Activated T-cell treated with anti-CD3 and anti-CD28 coated beads, Interleukin-2, amount 50 U/mL, for 72 hours (primary cell): ENCODE results near the gene ADORA2A. TPM values are rescaled to one million over a fixed set of nuclear protein-coding genes. Genes with fewer than 3 reads are reported as not detected.

Experiments
- ATAC-seq, 2 donors: fragments of 150-1000 bp; cut with Tn5 transposase; replicated peaks in 1 of 2; 2 replicates each; pipeline ENCODE4 v1.10.0; 2021; ENCODE audit warnings: moderate library complexity in 2 of 2, mild to moderate bottlenecking in 1 of 2
- DNase-seq, 2 donors: peaks; one replicate each; pipeline ENCODE4 v3.0.0; 2021 to 2022; ENCODE audit warnings: mixed read lengths in 1 of 2
- H3K27ac Mint-ChIP-seq: one replicate; pipeline ENCODE4 v1.8.0; 2022; ENCODE audit warnings: mild to moderate bottlenecking, moderate library complexity, mixed read lengths
- H3K27me3 Mint-ChIP-seq: one replicate; pipeline ENCODE4 v1.8.0; 2022; ENCODE audit warnings: low read depth, mixed read lengths
- H3K36me3 Mint-ChIP-seq, 2 donors: one replicate each; pipeline ENCODE4 v1.8.0; 2022; ENCODE audit warnings: mixed read lengths in 2 of 2, mild to moderate bottlenecking in 1 of 2; ENCODE audit not compliant: insufficient read depth in 2 of 2
- H3K4me1 Mint-ChIP-seq: one replicate; pipeline ENCODE4 v1.8.0; 2022; ENCODE audit warnings: low read depth, mixed read lengths
- H3K4me3 Mint-ChIP-seq, 2 donors: one replicate each; pipeline ENCODE4 v1.8.0; 2022; ENCODE audit warnings: mild to moderate bottlenecking in 2 of 2, mixed read lengths in 2 of 2, moderate library complexity in 2 of 2
- H3K9me3 Mint-ChIP-seq, 2 donors: one replicate each; pipeline ENCODE4 v1.8.0; 2022; ENCODE audit warnings: mixed read lengths in 2 of 2
- total RNA-seq, 2 donors: library from RNA; stranded (reverse); gene quantifications; one replicate each; pipeline ENCODE4 v1.2.3, GENCODE V29; 2022

The ADORA2A gene
- total RNA-seq, 2 donors from 2014 or later = 34.6 to 41.2 TPM

DNA sequence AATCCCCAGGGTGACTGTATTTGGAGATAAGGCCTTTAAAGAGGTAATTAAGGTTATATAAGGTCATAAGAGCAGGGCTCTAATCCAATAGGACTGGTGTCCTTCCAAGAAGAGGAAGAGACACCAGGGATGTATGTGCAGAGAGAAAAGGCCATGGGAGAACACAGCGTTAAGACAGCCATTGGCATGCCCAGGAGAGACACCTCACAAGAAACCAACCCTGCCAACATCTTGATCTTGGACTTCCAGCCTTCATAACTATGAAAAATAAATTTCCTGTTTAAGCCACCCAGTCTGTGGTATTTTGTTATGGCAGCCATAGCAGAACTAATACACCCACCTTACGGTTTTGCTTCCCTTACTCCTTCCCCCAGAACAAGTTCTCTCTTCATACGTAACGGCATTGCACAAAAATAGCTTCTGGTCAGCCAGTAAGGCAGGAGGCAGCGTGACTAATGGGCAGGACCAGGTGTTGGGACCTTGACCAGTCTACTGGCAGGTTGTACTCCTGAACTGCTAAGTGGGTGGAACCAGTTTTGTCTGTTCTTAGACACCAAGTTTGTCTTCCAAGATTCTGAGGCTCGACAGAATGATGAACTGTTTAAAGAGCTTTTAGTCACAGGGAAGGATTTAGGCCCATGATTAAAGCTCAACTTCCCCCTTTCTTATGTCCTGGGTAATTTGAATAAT, 35.8 kb downstream of the ADORA2A start:
- Mint-ChIP-seq H3K36me3 (peaks cover 0 to 3% of the 10 kb centered on the region in 2 donors), H3K4me1 (peaks cover 24% of the 10 kb centered on the region), H3K4me3 (no peak overlapping the region), H3K27me3 (no peaks in the 10 kb centered on the region), H3K27ac (no peak overlapping the region), H3K9me3 (no peaks in the 10 kb centered on the region)
- DNase-seq (no peak), ATAC-seq (no peak)

GRCh38 chr22:24465566-24465965, 38.2 kb downstream of the ADORA2A start:
- DNase-seq (no peak), ATAC-seq (no peak)
- Mint-ChIP-seq H3K36me3 (peaks cover 0 to 3% of the 10 kb centered on the region in 2 donors), H3K4me1 (peaks cover 14% of the 10 kb centered on the region), H3K9me3 (no peaks in the 10 kb centered on the region), H3K4me3 (no peak overlapping the region), H3K27ac (no peak overlapping the region), H3K27me3 (no peaks in the 10 kb centered on the region)

DNA sequence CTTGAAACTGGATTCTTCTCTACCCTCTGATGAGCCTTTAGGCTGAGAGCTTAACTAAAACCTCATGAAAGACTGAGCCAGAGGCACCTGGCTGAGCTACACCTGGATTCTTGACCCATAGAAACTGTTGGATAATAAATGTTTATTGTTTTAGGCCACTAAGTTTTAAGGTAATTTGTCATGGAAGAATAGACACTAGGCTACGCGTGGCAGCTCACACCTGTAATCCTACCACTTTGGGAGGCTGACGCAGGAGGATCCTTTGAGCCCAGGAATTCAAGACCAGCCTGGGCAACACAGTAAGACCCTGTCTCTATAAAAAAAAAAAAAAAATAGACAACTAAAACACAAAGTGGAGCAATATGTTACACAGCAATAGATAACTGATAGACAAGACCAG, 38.6 kb downstream of the ADORA2A start:
- Mint-ChIP-seq H3K9me3 (no peaks in the 10 kb centered on the region), H3K27me3 (no peaks in the 10 kb centered on the region), H3K27ac (no peak overlapping the region), H3K36me3 (peaks cover 0 to 3% of the 10 kb centered on the region in 2 donors), H3K4me1 (peaks cover 10% of the 10 kb centered on the region), H3K4me3 (no peak overlapping the region)
- no peak for DNase-seq
- ATAC-seq = no peak

DNA sequence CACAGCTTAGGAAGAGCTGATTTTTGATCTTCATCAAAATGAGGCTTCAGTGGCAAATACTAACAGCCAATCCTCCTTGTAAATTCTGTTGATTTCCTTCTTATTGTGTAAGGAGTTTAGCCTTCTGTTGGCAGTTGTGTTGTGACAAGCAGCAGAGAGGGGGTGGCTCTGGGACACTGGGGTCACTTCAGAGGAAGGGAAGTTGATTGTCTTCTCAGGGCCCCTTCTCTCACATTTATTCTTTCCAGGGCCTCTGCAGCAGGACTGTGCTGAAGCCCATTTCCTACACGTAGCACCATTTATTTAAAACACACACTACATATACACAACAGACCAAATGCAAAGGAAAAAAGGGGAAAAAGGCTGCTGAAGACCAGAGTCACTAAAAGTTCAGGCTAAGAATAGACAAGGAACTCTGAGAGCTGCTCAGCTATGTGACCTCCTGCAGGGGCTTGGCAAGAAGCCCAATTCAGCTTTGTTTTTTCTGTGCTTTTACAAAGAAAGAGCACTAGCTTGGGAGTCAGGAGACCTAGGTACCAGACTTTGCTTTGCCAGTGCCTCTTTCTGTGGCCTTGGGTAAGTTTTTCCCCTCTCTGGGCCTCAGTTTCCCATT, 39.4 kb downstream of the ADORA2A start:
- Mint-ChIP-seq H3K4me1 (peaks cover 7% of the 10 kb centered on the region), H3K9me3 (no peaks in the 10 kb centered on the region), H3K36me3 (peaks cover 0 to 3% of the 10 kb centered on the region in 2 donors), H3K4me3 (no peak overlapping the region), H3K27ac (no peak overlapping the region), H3K27me3 (no peaks in the 10 kb centered on the region)
- DNase-seq (no peak), ATAC-seq (no peak)

DNA sequence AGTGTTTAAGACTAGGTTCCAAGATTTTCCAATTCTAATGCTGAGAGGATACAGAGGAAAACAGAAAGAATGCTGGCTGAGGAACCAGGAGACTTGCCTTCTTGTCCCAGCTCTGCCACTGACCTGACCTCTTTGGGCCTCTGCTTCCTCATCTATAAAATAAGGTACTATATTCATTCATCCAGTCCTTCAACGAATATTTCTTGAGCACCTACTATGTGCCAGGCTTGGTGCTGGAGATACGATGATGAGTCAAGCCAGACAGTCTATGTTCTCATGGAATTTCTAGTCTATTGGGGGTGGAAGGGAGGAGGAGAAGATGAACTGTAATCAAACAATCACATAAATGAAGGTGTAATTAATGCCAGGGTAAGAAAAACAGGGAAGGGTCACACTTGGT, 39.9 kb downstream of the ADORA2A start:
- Mint-ChIP-seq H3K4me1 (peaks cover 7% of the 10 kb centered on the region), H3K9me3 (no peaks in the 10 kb centered on the region), H3K27me3 (no peaks in the 10 kb centered on the region), H3K4me3 (no peak overlapping the region), H3K36me3 (peaks cover 0 to 3% of the 10 kb centered on the region in 2 donors), H3K27ac (no peak overlapping the region)
- ATAC-seq = no peak
- no peak for DNase-seq

DNA sequence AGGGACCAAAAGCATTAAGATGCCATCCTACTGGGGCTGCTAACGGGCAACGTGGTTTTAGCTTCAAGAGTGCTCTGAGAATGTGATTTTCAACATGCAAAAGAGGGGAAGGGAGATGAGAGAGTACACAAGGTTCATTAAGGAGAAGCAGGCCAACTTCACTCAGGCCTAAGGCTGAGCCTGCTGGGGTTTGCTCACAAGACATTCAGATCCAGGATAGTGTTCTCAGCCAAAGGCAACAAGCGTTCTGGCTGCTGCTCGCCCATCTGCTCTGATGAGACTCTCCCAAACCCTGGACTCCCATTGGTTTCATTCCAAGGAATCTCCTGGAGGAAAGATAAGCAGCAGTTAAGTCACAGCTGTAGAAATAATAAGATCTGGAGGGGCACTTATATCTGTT, 44.2 kb downstream of the ADORA2A start:
- Mint-ChIP-seq H3K4me3 (no peak overlapping the region), H3K27me3 (no peaks in the 10 kb centered on the region), H3K4me1 (no peaks in the 10 kb centered on the region), H3K36me3 (no peaks in the 10 kb centered on the region), H3K9me3 (no peaks in the 10 kb centered on the region), H3K27ac (no peak overlapping the region)
- no peak for DNase-seq
- no peak for ATAC-seq

DNA sequence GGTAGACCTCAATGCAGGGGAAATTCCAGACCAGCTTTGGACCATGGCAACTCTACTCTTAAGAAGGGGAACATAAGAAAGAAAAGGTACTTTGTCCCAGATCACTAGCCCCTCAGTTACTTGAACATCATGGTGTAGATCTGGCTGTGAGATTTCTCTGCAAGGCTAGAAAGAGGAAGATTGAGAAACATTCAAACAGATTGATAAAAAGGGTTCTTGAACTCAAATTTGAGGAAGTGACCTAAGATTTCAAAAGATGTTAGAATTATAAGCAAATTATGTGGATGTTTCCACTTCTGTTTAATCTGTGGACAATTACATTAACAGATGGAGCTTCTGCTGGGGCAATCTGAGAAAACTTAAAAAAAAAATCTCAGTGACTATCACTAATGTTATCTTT, 45.9 kb downstream of the ADORA2A start:
- Mint-ChIP-seq H3K4me3 (no peak overlapping the region), H3K4me1 (no peaks in the 10 kb centered on the region), H3K36me3 (no peaks in the 10 kb centered on the region), H3K9me3 (no peaks in the 10 kb centered on the region), H3K27ac (no peak overlapping the region), H3K27me3 (no peaks in the 10 kb centered on the region)
- no peak for DNase-seq
- no peak for ATAC-seq

- Mint-ChIP-seq H3K36me3 (no peaks in the 10 kb centered on the region), H3K27ac (no peak overlapping the region), H3K4me3 (no peak overlapping the region), H3K4me1 (no peaks in the 10 kb centered on the region), H3K27me3 (no peaks in the 10 kb centered on the region), H3K9me3 (no peaks in the 10 kb centered on the region)
- ATAC-seq (no peak), DNase-seq (no peak)
Observed at GRCh38 chr22:24474221-24474620, 46.8 kb downstream of the ADORA2A start.

GRCh38 chr22:24474649-24475255, 47.4 kb downstream of the ADORA2A start:
- Mint-ChIP-seq H3K36me3 (no peaks in the 10 kb centered on the region), H3K4me3 (no peak overlapping the region), H3K27me3 (no peaks in the 10 kb centered on the region), H3K4me1 (no peaks in the 10 kb centered on the region), H3K27ac (no peak overlapping the region), H3K9me3 (no peaks in the 10 kb centered on the region)
- no peak for DNase-seq
- no peak for ATAC-seq

DNA sequence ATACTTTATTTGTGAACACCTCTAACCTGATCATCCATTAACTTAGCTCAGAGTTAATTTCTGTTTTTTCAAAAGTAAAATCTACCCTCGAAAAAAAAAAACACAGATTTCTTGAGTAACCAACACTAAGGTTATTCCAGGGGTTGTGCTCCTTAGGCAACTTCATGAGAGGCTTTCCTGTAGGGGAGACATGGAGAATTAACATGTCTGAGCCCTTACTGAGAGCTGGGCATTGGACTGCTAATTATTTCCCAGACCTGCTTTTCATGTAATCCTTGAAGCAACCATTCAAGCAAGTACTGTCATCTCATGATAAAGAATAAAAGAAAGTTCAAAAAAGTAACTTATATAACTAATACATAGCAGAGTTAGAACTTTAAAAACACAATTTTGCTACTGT, 54.2 kb downstream of the ADORA2A start:
- DNase-seq (no peak), ATAC-seq (no peak)
- no peaks in the 10 kb centered on the region for H3K36me3 Mint-ChIP-seq
- no peak overlapping the region for H3K4me3 Mint-ChIP-seq
- peaks cover 28% of the 10 kb centered on the region for H3K4me1 Mint-ChIP-seq
- H3K9me3 Mint-ChIP-seq = no peaks in the 10 kb centered on the region
- peaks cover 8% of the 10 kb centered on the region for H3K27me3 Mint-ChIP-seq
- H3K27ac Mint-ChIP-seq = no peak overlapping the region

DNA sequence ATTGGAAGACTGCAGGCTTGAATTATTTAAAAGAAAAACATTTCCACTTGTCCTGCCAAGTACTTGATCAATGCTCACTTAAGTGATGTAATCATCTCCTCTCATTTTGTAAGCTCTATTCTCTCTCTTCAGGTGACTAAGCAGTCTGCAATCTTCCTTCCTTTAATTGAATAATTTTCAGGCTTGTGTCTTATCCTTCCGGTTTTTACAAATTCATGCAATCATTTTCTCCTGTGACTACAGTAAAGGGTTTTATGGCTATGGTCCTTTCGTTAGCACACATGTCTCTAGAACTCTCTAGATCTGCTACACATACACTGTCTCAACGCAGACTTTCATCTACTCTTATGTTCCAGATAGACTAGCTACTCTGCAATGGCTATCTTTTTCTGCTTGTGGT, 55.2 kb downstream of the ADORA2A start:
- DNase-seq (no peak), ATAC-seq (no peak)
- peaks cover 8% of the 10 kb centered on the region for H3K27me3 Mint-ChIP-seq
- no peaks in the 10 kb centered on the region for H3K9me3 Mint-ChIP-seq
- peak overlapping the region in 1 of 2 donors; percentile 35 for H3K4me3 Mint-ChIP-seq
- H3K27ac Mint-ChIP-seq = peak overlapping the region; percentile 44
- peaks cover 36% of the 10 kb centered on the region for H3K4me1 Mint-ChIP-seq
- H3K36me3 Mint-ChIP-seq = no peaks in the 10 kb centered on the region

DNA sequence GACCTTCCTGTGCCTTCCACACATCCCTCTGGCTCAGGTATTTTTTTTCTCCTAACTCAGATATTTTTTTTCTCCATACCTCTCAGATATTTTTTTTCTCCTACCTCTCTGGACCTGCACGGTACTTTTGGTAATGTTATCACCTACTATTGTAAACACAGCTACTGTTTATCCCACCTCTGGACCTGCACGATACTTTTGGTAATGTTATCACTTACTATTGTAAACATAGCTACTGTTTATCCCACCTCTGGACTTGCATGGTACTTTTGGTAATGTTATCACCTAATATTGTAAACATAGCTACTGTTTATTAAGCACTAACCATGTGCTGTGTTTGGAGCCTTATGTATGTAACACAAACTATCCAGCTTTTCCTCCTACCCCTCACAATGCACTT, 55.6 kb downstream of the ADORA2A start:
- no peak for DNase-seq
- Mint-ChIP-seq H3K4me1 (peaks cover 36% of the 10 kb centered on the region), H3K9me3 (no peaks in the 10 kb centered on the region), H3K27ac (no peak overlapping the region), H3K27me3 (peaks cover 8% of the 10 kb centered on the region), H3K36me3 (no peaks in the 10 kb centered on the region), H3K4me3 (peak overlapping the region in 1 of 2 donors; percentile 5)
- no peak for ATAC-seq

DNA sequence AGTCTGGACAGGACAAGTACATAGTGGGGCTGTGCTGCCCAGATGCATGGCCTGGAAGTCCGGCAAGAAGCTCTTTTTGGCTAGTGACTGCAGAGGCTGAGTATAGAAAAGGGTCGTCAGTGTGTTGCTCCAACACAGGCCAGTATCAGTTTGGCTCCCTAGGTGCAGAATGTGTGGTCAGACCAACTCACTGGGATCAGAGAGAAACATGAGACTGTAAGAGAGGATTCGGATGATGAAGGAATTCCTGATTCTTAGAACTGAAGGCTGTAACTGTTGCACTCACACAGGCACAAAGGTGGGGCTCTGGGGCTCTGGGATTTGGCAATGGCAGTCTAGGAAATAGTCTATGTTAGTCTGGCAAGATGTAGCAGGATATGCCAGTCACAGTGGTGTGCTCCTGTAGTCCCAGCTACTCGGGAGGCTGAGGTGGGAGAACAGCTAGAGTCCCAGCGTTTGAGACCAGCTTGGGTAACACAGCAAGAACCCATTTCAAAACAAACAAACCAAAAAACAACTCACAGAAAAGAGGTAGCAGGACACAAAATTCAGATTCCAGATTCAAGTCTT, 56.7 kb downstream of the ADORA2A start:
- DNase-seq = no peak
- Mint-ChIP-seq H3K9me3 (no peaks in the 10 kb centered on the region), H3K4me3 (no peak overlapping the region), H3K36me3 (no peaks in the 10 kb centered on the region), H3K27ac (no peak overlapping the region), H3K4me1 (peaks cover 36% of the 10 kb centered on the region), H3K27me3 (peaks cover 9% of the 10 kb centered on the region)
- no peak for ATAC-seq
